ENCODE measurements around the gene FGD5. TPM values are rescaled to one million over a fixed set of nuclear protein-coding genes. Genes with fewer than 3 reads are reported as not detected.

The FGD5 gene
- total RNA-seq = 0.14 TPM in 1 of 2 replicates, not detected in the other

- H3K4me3 Mint-ChIP-seq = no peak within 1 kb of the TSS
- no peaks in the 10 kb centered on the region for H3K36me3 Mint-ChIP-seq (ENCODE audit: low read depth)
- no peak within 1 kb of the TSS for H3K27ac Mint-ChIP-seq
- peaks cover 22% of the 10 kb centered on the region for H3K27me3 Mint-ChIP-seq
- H3K4me1 Mint-ChIP-seq = no peaks in the 10 kb centered on the region
- DNase-seq = no peak
- intact Hi-C loops (cut with micrococcal nuclease) = no loop called here
- H3K9me3 Mint-ChIP-seq = no peaks in the 10 kb centered on the region
Measured at GRCh38 chr3:14818804-14819500, at the start of gene FGD5. TSS of gene FGD5 (plus strand) at chr3:14818962. CDS start at chr3:14819072, 110 bp downstream.

GRCh38 chr3:14769544-14770325, 49.0 kb upstream of the FGD5 start:
- Mint-ChIP-seq H3K4me3 (no peak overlapping the region), H3K27ac (no peak overlapping the region), H3K4me1 (no peaks in the 10 kb centered on the region), H3K27me3 (no peaks in the 10 kb centered on the region), H3K36me3 (ENCODE audit: low read depth) (no peaks in the 10 kb centered on the region), H3K9me3 (no peaks in the 10 kb centered on the region)
- intact Hi-C loops (cut with micrococcal nuclease) = no loop called here
- DNase-seq = no peak

- no peaks in the 10 kb centered on the region for H3K4me1 Mint-ChIP-seq
- H3K27ac Mint-ChIP-seq = no peak overlapping the region
- DNase-seq = no peak
- H3K27me3 Mint-ChIP-seq = no peaks in the 10 kb centered on the region
- H3K9me3 Mint-ChIP-seq = no peaks in the 10 kb centered on the region
- H3K36me3 Mint-ChIP-seq (ENCODE audit: low read depth) = no peaks in the 10 kb centered on the region
- H3K4me3 Mint-ChIP-seq = no peak overlapping the region
- intact Hi-C loops (cut with micrococcal nuclease) = no loop called here
Measured at GRCh38 chr3:14770591-14770990, 48.2 kb upstream of the FGD5 start.

GRCh38 chr3:14771593-14772497, 46.9 kb upstream of the FGD5 start:
- Mint-ChIP-seq H3K4me1 (no peaks in the 10 kb centered on the region), H3K27me3 (no peaks in the 10 kb centered on the region), H3K27ac (no peak overlapping the region), H3K36me3 (ENCODE audit: low read depth) (no peaks in the 10 kb centered on the region), H3K4me3 (no peak overlapping the region), H3K9me3 (no peaks in the 10 kb centered on the region)
- no peak for DNase-seq
- intact Hi-C loops (cut with micrococcal nuclease) = no loop called here

- Mint-ChIP-seq H3K27ac (no peak overlapping the region), H3K4me3 (no peak overlapping the region), H3K4me1 (no peaks in the 10 kb centered on the region), H3K27me3 (no peaks in the 10 kb centered on the region), H3K36me3 (ENCODE audit: low read depth) (no peaks in the 10 kb centered on the region), H3K9me3 (no peaks in the 10 kb centered on the region)
- intact Hi-C loops (cut with micrococcal nuclease) = no loop called here
- no peak for DNase-seq
Measured at GRCh38 chr3:14772533-14773138, 46.1 kb upstream of the FGD5 start.

GRCh38 chr3:14773281-14773680, 45.5 kb upstream of the FGD5 start:
- DNase-seq = no peak
- Mint-ChIP-seq H3K27me3 (no peaks in the 10 kb centered on the region), H3K4me3 (no peak overlapping the region), H3K27ac (no peak overlapping the region), H3K9me3 (no peaks in the 10 kb centered on the region), H3K4me1 (no peaks in the 10 kb centered on the region), H3K36me3 (ENCODE audit: low read depth) (no peaks in the 10 kb centered on the region)
- intact Hi-C loops (cut with micrococcal nuclease) = no loop called here

- DNase-seq = no peak
- peaks cover under 1% of the 10 kb centered on the region for H3K9me3 Mint-ChIP-seq
- intact Hi-C loops (cut with micrococcal nuclease) = no loop called here
- no peak overlapping the region for H3K4me3 Mint-ChIP-seq
- no peaks in the 10 kb centered on the region for H3K36me3 Mint-ChIP-seq (ENCODE audit: low read depth)
- no peaks in the 10 kb centered on the region for H3K27me3 Mint-ChIP-seq
- no peaks in the 10 kb centered on the region for H3K4me1 Mint-ChIP-seq
- no peak overlapping the region for H3K27ac Mint-ChIP-seq
Measured at GRCh38 chr3:14773691-14774128, 45.1 kb upstream of the FGD5 start.

- Mint-ChIP-seq H3K27ac (no peak overlapping the region), H3K9me3 (peaks cover 3% of the 10 kb centered on the region), H3K36me3 (ENCODE audit: low read depth) (no peaks in the 10 kb centered on the region), H3K4me3 (no peak overlapping the region), H3K4me1 (no peaks in the 10 kb centered on the region), H3K27me3 (peaks cover 2% of the 10 kb centered on the region)
- DNase-seq = no peak
- intact Hi-C loops (cut with micrococcal nuclease) = no loop called here
Measured at GRCh38 chr3:14774431-14774830, 44.3 kb upstream of the FGD5 start.

- Mint-ChIP-seq H3K27me3 (peaks cover 4% of the 10 kb centered on the region), H3K4me3 (no peak overlapping the region), H3K36me3 (ENCODE audit: low read depth) (no peaks in the 10 kb centered on the region), H3K27ac (no peak overlapping the region), H3K4me1 (no peaks in the 10 kb centered on the region), H3K9me3 (peaks cover 3% of the 10 kb centered on the region)
- intact Hi-C loops (cut with micrococcal nuclease) = no loop called here
- no peak for DNase-seq
Measured at GRCh38 chr3:14775011-14775410, 43.8 kb upstream of the FGD5 start.

- no peak overlapping the region for H3K27ac Mint-ChIP-seq
- H3K4me3 Mint-ChIP-seq = no peak overlapping the region
- H3K27me3 Mint-ChIP-seq = peaks cover 6% of the 10 kb centered on the region
- no peak for DNase-seq
- no peaks in the 10 kb centered on the region for H3K36me3 Mint-ChIP-seq (ENCODE audit: low read depth)
- H3K9me3 Mint-ChIP-seq = peaks cover 3% of the 10 kb centered on the region
- H3K4me1 Mint-ChIP-seq = no peaks in the 10 kb centered on the region
- intact Hi-C loops (cut with micrococcal nuclease) = no loop called here
Measured at GRCh38 chr3:14775563-14775962, 43.2 kb upstream of the FGD5 start.

- no peaks in the 10 kb centered on the region for H3K4me1 Mint-ChIP-seq
- no peak for DNase-seq
- peaks cover 3% of the 10 kb centered on the region for H3K9me3 Mint-ChIP-seq
- intact Hi-C loops (cut with micrococcal nuclease) = no loop called here
- H3K27me3 Mint-ChIP-seq = peaks cover 17% of the 10 kb centered on the region
- H3K36me3 Mint-ChIP-seq (ENCODE audit: low read depth) = no peaks in the 10 kb centered on the region
- H3K27ac Mint-ChIP-seq = no peak overlapping the region
- H3K4me3 Mint-ChIP-seq = no peak overlapping the region
Measured at GRCh38 chr3:14779069-14779685, 39.6 kb upstream of the FGD5 start.

- no peaks in the 10 kb centered on the region for H3K4me1 Mint-ChIP-seq
- H3K36me3 Mint-ChIP-seq (ENCODE audit: low read depth) = no peaks in the 10 kb centered on the region
- peaks cover 3% of the 10 kb centered on the region for H3K9me3 Mint-ChIP-seq
- H3K27me3 Mint-ChIP-seq = peaks cover 17% of the 10 kb centered on the region
- peak; percentile 73 for DNase-seq
- H3K4me3 Mint-ChIP-seq = no peak overlapping the region
- intact Hi-C loops (cut with micrococcal nuclease) = no loop called here
- no peak overlapping the region for H3K27ac Mint-ChIP-seq
Measured at GRCh38 chr3:14780927-14781507, 37.7 kb upstream of the FGD5 start.
